SH-SY5Y (cell line): ENCODE results near the gene PTPRD.

Experiments used
- GATA2 ChIP-seq: IDR thresholded peaks from 2 replicates; pipeline ENCODE4 v1.6.1; 2011; ENCODE audit warnings: mild to moderate bottlenecking, low read depth, low read length
- GATA3 ChIP-seq: IDR thresholded peaks from 2 replicates; pipeline ENCODE4 v1.6.1; 2011; ENCODE audit warnings: low read depth, mild to moderate bottlenecking, low read length, moderate library complexity

- TF ChIP-seq GATA3: no peak
- no peak for TF ChIP-seq GATA2
Observed at GRCh38 chr9:8686516-8686915, 1926.3 kb downstream of the PTPRD start.
